HepG2 (cell line): Measurements from ENCODE around the gene GPLD1. TPM values are rescaled to one million over a fixed set of nuclear protein-coding genes. Genes with fewer than 3 reads are reported as not detected.
A peak's percentile ranks its signal among the peaks of the same experiment; 100 is the strongest.

ENCODE experiments used
- ELF3 ChIP-seq: IDR thresholded peaks from 2 replicates; pipeline ENCODE4 v1.6.1; 2016; ENCODE audit warnings: missing genetic modification reagents, missing compliant biosample characterization
- FOXP1 ChIP-seq, 2 experiments: fragments of 450-650 bp in 1 of 2; IDR thresholded peaks; 2 replicates each; pipeline ENCODE4 v1.6.1; 2017 to 2018; ENCODE audit warnings: antibody characterized with exemption in 1 of 2
- GATA4 ChIP-seq: sonication (generic); IDR thresholded peaks from 2 replicates; pipeline ENCODE4 v1.6.1; 2016; ENCODE audit warnings: antibody characterized with exemption, low read depth, borderline replicate concordance
- MBNL3 ChIP-seq: fragments of 250-450 bp; sonication (Bioruptor Pico); conservative IDR thresholded peaks from 2 replicates; pipeline ENCODE4 v1.8.0; 2022; ENCODE audit warnings: mild to moderate bottlenecking, inconsistent platforms
- NCOR1 ChIP-seq: fragments of 200-600 bp; sonication (generic); IDR thresholded peaks from 2 replicates; pipeline ENCODE4 v1.7.0; 2017; ENCODE audit warnings: antibody characterized with exemption, low read length, borderline replicate concordance
- PHF20 ChIP-seq: sonication (generic); formaldehyde crosslinking; IDR thresholded peaks from 2 replicates; pipeline ENCODE4 v1.5.0; 2020; ENCODE audit warnings: mild to moderate bottlenecking, missing genetic modification reagents
- PRMT3 ChIP-seq: sonication (generic); formaldehyde crosslinking; IDR thresholded peaks from 2 replicates; pipeline ENCODE4 v1.8.1; 2022; ENCODE audit warnings: low read depth, mild to moderate bottlenecking, moderate library complexity, missing genetic modification reagents, borderline replicate concordance
- SRSF9 ChIP-seq: fragments of 200-400 bp; formaldehyde crosslinking; IDR thresholded peaks from 2 replicates; pipeline ENCODE4 v1.6.1; 2018; ENCODE audit warnings: borderline replicate concordance, mild to moderate bottlenecking, low read depth, low read length; ENCODE audit not compliant: insufficient read depth, poor library complexity, severe bottlenecking
- ZNF30 ChIP-seq: sonication (generic); formaldehyde crosslinking; IDR thresholded peaks from 2 replicates; pipeline ENCODE4 v1.5.0; 2020; ENCODE audit warnings: mild to moderate bottlenecking, missing genetic modification reagents
- ZNF713 ChIP-seq: sonication (generic); formaldehyde crosslinking; IDR thresholded peaks from 2 replicates; pipeline ENCODE4 v1.4.0; 2020; ENCODE audit warnings: mild to moderate bottlenecking, missing genetic modification reagents
- polyA plus RNA-seq, 8 experiments: library from polyadenylated mRNA; depleted of rRNA in 3 of 8; stranded (reverse) in 7 of 8; unstranded in 1 of 8; fragments of >200 nt; fragmentation: Illumina TruSeq in 4 of 8; extraction: Trizol in 4 of 8; gene quantifications; 2 replicates each; pipeline versions ENCODE4 v1.2.1 to v1.2.3, GENCODE V29; 2011 to 2016; ENCODE audit warnings: low read depth in 4 of 8, missing spikeins in 1 of 8, mixed read lengths in 1 of 8; ENCODE audit not compliant: insufficient read depth in 1 of 8
- total RNA-seq, 5 experiments: library from RNA; depleted of rRNA; stranded (reverse); fragments of >200 nt; fragmentation: Illumina TruSeq; extraction: Trizol; gene quantifications; 2 replicates each; pipeline ENCODE4 v1.2.3, GENCODE V29; 2016; ENCODE audit warnings: low read depth in 1 of 5
- TF ChIP-seq, protein P1 (sequence below), 2 experiments: fragments of 450-650 bp in 1 of 2; sonication (generic) in 1 of 2; formaldehyde crosslinking in 1 of 2; IDR thresholded peaks; 2 replicates each; pipeline versions ENCODE4 v1.6.1 to v1.8.0; 2016 to 2022; ENCODE audit warnings: antibody characterized with exemption in 1 of 2, mild to moderate bottlenecking in 1 of 2, missing genetic modification reagents in 1 of 2
- TF ChIP-seq, protein P2 (sequence below): sonication (generic); formaldehyde crosslinking; conservative IDR thresholded peaks from 2 replicates; pipeline ENCODE4 v1.4.0; 2020; ENCODE audit warnings: missing genetic modification reagents
- TF ChIP-seq, protein P3 (sequence below): IDR thresholded peaks from 2 replicates; pipeline ENCODE4 v1.6.1; 2016; ENCODE audit warnings: mild to moderate bottlenecking
- TF ChIP-seq, protein P4 (sequence below): sonication (generic); formaldehyde crosslinking; IDR thresholded peaks from 2 replicates; pipeline ENCODE4 v1.5.0; 2020; ENCODE audit warnings: missing genetic modification reagents

GPLD1 gene
- total and polyA plus RNA-seq, 2 of the 13 experiments (the other 11 are each of a cell fraction or from before 2014, with no cell fraction given), result 6.2 to 7.6 TPM

DNA sequence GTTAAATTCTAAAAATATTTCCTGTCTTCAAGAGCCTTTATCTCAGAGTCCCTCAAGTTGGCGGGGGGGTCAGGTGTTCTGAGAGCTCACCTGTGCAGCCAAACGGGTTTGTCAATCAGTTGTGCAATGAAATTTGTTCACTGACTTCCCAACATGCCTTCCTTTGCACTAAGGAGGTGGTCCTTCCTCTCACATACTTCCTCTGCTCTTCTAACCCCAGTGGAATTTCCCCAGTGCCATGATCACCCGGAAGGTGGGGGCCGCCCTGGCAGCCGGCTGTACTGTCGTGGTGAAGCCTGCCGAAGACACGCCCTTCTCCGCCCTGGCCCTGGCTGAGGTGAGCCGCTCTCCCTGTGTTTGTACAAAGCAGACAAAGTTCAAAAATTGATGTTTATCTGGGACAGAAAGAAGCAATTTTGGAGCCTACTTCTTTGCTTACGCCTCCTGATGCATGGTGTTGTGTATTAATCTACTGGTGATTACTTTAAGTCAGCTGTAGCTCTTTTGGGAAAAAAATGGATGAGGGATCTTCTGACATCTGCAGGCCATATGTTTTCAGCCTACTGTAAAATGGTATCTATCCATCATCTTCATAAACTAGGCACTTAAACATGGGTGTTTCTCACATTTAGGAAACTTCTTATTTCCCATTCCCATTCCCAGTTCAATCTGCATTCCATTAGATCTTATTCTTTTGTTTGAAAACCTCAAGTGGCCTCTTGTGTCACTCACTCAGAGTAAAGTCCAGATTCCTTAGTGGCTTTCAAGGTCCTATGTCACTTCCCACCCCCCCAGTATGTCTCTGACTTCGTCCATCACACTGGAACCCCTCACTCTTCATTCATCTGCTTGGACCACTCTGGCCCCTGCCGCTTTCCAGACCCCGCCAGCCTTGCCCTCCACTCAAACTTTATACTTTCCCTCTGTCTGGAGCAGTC lies 15.5 kb upstream of the GPLD1 start (continued):
- TF ChIP-seq, protein P1, sequence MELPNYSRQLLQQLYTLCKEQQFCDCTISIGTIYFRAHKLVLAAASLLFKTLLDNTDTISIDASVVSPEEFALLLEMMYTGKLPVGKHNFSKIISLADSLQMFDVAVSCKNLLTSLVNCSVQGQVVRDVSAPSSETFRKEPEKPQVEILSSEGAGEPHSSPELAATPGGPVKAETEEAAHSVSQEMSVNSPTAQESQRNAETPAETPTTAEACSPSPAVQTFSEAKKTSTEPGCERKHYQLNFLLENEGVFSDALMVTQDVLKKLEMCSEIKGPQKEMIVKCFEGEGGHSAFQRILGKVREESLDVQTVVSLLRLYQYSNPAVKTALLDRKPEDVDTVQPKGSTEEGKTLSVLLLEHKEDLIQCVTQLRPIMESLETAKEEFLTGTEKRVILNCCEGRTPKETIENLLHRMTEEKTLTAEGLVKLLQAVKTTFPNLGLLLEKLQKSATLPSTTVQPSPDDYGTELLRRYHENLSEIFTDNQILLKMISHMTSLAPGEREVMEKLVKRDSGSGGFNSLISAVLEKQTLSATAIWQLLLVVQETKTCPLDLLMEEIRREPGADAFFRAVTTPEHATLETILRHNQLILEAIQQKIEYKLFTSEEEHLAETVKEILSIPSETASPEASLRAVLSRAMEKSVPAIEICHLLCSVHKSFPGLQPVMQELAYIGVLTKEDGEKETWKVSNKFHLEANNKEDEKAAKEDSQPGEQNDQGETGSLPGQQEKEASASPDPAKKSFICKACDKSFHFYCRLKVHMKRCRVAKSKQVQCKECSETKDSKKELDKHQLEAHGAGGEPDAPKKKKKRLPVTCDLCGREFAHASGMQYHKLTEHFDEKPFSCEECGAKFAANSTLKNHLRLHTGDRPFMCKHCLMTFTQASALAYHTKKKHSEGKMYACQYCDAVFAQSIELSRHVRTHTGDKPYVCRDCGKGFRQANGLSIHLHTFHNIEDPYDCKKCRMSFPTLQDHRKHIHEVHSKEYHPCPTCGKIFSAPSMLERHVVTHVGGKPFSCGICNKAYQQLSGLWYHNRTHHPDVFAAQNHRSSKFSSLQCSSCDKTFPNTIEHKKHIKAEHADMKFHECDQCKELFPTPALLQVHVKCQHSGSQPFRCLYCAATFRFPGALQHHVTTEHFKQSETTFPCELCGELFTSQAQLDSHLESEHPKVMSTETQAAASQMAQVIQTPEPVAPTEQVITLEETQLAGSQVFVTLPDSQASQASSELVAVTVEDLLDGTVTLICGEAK (IDR thresholded peaks at IDR 0.05), result no peak
- TF ChIP-seq, protein P1 (CRISPR knock-in tag; IDR thresholded peaks at IDR 0.05), result peak; percentile 96
- no peak for TF ChIP-seq MBNL3
- TF ChIP-seq, protein P2, sequence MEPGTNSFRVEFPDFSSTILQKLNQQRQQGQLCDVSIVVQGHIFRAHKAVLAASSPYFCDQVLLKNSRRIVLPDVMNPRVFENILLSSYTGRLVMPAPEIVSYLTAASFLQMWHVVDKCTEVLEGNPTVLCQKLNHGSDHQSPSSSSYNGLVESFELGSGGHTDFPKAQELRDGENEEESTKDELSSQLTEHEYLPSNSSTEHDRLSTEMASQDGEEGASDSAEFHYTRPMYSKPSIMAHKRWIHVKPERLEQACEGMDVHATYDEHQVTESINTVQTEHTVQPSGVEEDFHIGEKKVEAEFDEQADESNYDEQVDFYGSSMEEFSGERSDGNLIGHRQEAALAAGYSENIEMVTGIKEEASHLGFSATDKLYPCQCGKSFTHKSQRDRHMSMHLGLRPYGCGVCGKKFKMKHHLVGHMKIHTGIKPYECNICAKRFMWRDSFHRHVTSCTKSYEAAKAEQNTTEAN (CRISPR knock-in tag), result peak; percentile 76
- no peak for TF ChIP-seq SRSF9
- TF ChIP-seq, protein P3, sequence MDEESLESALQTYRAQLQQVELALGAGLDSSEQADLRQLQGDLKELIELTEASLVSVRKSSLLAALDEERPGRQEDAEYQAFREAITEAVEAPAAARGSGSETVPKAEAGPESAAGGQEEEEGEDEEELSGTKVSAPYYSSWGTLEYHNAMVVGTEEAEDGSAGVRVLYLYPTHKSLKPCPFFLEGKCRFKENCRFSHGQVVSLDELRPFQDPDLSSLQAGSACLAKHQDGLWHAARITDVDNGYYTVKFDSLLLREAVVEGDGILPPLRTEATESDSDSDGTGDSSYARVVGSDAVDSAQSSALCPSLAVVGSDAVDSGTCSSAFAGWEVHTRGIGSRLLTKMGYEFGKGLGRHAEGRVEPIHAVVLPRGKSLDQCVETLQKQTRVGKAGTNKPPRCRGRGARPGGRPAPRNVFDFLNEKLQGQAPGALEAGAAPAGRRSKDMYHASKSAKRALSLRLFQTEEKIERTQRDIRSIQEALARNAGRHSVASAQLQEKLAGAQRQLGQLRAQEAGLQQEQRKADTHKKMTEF, result peak; percentile 78
- no peak for TF ChIP-seq FOXP1 (IDR thresholded peaks at IDR 0.05)
- peak; percentile 68; the same call in 1 of the 2 replicates for TF ChIP-seq FOXP1 (CRISPR knock-in tag; IDR thresholded peaks at IDR 0.05)
- TF ChIP-seq GATA4, result no peak
- no peak for TF ChIP-seq ZNF30
- TF ChIP-seq NCOR1, result no peak
- TF ChIP-seq ZNF713 (CRISPR knock-in tag), result no peak
- TF ChIP-seq PRMT3, result no peak
- TF ChIP-seq, protein P4, sequence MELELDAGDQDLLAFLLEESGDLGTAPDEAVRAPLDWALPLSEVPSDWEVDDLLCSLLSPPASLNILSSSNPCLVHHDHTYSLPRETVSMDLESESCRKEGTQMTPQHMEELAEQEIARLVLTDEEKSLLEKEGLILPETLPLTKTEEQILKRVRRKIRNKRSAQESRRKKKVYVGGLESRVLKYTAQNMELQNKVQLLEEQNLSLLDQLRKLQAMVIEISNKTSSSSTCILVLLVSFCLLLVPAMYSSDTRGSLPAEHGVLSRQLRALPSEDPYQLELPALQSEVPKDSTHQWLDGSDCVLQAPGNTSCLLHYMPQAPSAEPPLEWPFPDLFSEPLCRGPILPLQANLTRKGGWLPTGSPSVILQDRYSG (CRISPR knock-in tag), result no peak
- TF ChIP-seq PHF20 (CRISPR knock-in tag), result peak; percentile 48
- TF ChIP-seq ELF3 (CRISPR knock-in tag), result peak; percentile 94
